Measurements from ENCODE around the gene FGD4. TPM values are rescaled to one million over a fixed set of nuclear protein-coding genes. Genes with fewer than 3 reads are reported as not detected.
"Not testable (repeated sequence)": the region's sequence is repeated elsewhere in the genome, so short reads cannot be mapped to it uniquely, and the experiment has no call there.

Gene FGD4
- total and polyA plus RNA-seq, 8 donors = 5.5 to 138 (median 80.8) TPM

DNA sequence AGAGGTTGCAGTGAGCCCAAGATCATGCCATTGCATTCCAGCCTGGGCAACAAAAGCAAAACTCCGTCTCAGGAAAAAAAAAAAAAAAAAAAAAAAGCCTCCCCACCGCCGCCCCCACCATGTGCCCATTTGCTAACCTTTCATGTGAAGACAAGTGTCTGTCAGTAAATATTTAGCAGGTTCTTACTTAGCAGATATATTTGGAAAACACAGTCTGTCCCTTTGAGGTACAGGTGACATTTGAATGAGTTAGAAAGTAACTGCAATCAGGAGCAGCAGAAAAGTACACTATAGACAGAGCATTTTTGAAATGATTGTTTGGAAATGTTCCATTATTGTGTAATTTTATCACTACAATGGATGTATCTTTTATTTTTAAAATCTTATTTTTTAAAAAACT is 119.7 kb downstream of the FGD4 start:
- 44 to 68% (median 60%) methylated on average over 3 of the region's 3 CpGs for WGBS, 5 donors
- TF ChIP-seq POLR2A (IDR thresholded peaks at IDR 0.05) (no peak), POLR2AphosphoS5 (IDR thresholded peaks at IDR 0.05) (no peak), EP300 (IDR thresholded peaks at IDR 0.05) (no peak)
- TF ChIP-seq, protein P1, sequence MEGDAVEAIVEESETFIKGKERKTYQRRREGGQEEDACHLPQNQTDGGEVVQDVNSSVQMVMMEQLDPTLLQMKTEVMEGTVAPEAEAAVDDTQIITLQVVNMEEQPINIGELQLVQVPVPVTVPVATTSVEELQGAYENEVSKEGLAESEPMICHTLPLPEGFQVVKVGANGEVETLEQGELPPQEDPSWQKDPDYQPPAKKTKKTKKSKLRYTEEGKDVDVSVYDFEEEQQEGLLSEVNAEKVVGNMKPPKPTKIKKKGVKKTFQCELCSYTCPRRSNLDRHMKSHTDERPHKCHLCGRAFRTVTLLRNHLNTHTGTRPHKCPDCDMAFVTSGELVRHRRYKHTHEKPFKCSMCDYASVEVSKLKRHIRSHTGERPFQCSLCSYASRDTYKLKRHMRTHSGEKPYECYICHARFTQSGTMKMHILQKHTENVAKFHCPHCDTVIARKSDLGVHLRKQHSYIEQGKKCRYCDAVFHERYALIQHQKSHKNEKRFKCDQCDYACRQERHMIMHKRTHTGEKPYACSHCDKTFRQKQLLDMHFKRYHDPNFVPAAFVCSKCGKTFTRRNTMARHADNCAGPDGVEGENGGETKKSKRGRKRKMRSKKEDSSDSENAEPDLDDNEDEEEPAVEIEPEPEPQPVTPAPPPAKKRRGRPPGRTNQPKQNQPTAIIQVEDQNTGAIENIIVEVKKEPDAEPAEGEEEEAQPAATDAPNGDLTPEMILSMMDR (IDR thresholded peaks at IDR 0.05) = no peak
- Histone ChIP-seq H3K27ac (peak overlapping the region in 1 of 5 donors; percentile 30), H3K4me1 (peaks cover 17 to 70% (median 49%) of the 10 kb centered on the region in 4 donors), H3K27me3 (no peaks in the 10 kb centered on the region), H3K4me3 (no peak overlapping the region), H3K9me3 (no peaks in the 10 kb centered on the region), H3K36me3 (no peaks in the 10 kb centered on the region)
- intact Hi-C loops (cut with DNase I; ENCODE audit: low total_unique reads) = no loop called here
- DNase-seq = no peak

DNA sequence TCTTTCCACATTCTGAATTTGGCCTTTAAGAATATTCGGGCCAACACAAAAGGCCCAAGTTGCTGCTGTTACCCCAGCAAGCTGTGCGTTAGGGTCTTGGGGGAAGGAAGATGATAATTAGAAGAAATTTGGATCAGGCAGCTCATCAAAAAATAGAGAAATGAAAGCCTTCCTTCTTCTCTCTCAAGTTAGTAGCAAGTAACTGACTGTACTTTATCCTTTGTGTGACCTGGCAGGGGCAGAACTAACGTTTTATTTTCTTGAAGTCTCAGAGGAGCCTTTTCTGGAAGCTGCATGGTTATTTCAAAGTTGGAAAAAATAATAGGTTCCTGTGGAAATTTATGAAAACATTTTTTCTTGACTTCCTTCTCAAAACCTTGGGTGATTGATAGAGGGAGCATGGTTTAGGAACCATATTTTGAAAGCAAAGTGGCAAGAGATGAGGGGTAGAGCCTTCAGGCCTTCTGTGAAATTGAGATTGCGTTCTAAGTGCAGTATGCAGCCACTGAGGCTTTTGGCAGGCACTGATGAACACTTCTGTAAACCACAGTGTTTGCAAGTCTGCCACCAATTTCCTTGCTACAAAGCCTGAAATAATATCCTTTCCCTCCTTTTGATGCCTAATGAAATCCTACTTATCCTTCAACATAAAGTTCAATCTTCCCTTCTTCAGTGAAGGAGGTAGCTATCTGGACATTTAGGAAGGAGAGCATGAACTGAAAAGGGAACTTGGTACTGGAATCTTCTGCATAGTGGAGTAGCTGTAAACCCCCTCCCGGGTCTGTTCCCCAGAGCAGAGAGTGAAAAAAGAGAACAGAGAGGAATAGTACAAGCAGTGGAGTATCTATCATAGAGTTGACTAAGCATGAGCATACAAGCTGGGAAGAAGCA is 123.2 kb downstream of the FGD4 start:
- H3K27me3 ChIP-seq = no peaks in the 10 kb centered on the region
- intact Hi-C loops (cut with DNase I; ENCODE audit: low total_unique reads) = no loop called here
- no peaks in the 10 kb centered on the region for H3K36me3 ChIP-seq
- no peak for TF ChIP-seq EP300 (IDR thresholded peaks at IDR 0.05)
- no peak for TF ChIP-seq POLR2AphosphoS5 (IDR thresholded peaks at IDR 0.05)
- TF ChIP-seq, protein P1 (IDR thresholded peaks at IDR 0.05) = no peak
- no peak for TF ChIP-seq POLR2A (IDR thresholded peaks at IDR 0.05)
- H3K4me3 ChIP-seq = no peak overlapping the region
- no peak for DNase-seq
- H3K4me1 ChIP-seq = peaks cover 12 to 44% (median 31%) of the 10 kb centered on the region in 4 donors
- WGBS, 5 donors = 34 to 44% (median 35%) methylated on average over 5 of the region's 5 CpGs
- H3K9me3 ChIP-seq = no peaks in the 10 kb centered on the region
- H3K27ac ChIP-seq = peak overlapping the region in 4 of 5 donors; percentile 38 to 80 (median 52)

DNA sequence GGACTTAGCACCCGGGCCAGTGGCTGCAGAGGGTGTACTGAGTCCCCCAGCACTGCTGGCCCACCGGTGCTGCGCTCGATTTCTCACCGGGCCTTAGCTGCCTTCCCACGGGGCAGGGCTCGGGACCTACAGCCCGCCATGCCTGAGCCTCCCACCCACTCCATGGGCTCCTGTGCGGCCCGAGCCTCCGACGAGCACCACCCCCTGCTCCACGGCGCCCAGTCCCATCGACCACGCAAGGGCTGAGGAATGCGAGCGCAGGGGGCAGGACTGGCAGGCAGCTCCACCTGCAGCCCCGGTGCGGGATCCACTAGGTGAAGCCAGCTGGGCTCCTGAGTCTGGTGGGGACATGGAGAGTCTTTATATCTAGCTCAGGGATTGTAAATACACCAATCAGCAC is 126.4 kb downstream of the FGD4 start:
- peaks cover 12 to 46% (median 28%) of the 10 kb centered on the region in 4 donors for H3K4me1 ChIP-seq
- WGBS, 5 donors = 87 to 93% (median 91%) methylated on average over 2 to 20 of the region's 20 CpGs
- H3K36me3 ChIP-seq; intact Hi-C loops (cut with DNase I; ENCODE audit: low total_unique reads); H3K27me3 ChIP-seq; DNase-seq; H3K9me3 ChIP-seq; H3K27ac ChIP-seq; H3K4me3 ChIP-seq: not testable (repeated sequence)

DNA sequence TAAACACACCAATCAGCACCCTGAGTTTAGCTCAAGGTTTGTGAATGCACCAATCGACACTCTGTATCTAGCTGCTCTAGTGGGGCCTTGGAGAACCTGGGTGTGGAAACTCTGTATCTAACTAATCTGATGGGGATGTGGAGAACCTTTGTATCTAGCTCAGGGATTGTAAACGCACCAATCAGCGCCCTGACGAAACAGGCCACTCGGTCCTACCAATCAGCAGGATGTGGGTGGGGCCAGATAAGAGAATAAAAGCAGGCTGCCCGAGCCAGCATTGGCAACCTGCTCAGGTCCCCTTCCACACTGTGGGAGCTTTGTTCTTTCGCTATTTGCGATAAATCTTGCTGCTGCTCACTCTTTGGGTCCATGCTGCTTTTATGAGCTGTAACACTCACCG is 127.0 kb downstream of the FGD4 start:
- intact Hi-C loops (cut with DNase I; ENCODE audit: low total_unique reads); H3K27me3 ChIP-seq; H3K4me3 ChIP-seq; DNase-seq; H3K36me3 ChIP-seq; H3K9me3 ChIP-seq: not testable (repeated sequence)
- peaks cover 12 to 45% (median 26%) of the 10 kb centered on the region in 4 donors for H3K4me1 ChIP-seq
- peak overlapping the region in 1 of 5 donors; percentile 47 for H3K27ac ChIP-seq
- WGBS, 5 donors = 40 to 84% (median 51%) methylated on average over 5 to 9 of the region's 9 CpGs

DNA sequence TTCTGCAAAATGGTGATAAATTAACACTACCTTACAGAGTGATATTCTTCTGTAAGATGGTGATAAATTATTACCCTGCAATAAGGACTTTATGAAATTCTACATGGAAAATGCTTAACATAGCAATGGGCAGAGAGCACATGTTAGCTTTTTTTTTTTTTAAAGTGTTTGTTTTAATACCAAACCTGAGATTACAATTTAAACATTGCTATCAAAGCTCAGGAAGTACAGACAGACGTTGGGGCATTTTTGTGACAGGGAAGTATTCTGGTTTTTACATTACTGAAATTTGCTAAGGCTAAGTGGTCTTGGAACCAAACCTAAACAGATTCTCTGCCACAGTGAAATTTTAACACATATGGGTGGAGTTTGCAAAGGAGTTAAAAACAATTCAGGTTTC is 133.1 kb downstream of the FGD4 start:
- Histone ChIP-seq H3K4me3 (no peak overlapping the region), H3K27me3 (no peaks in the 10 kb centered on the region), H3K4me1 (peaks cover 39 to 79% (median 55%) of the 10 kb centered on the region in 4 donors), H3K27ac (peak overlapping the region in 4 of 5 donors; percentile 78 to 89 (median 83)), H3K36me3 (no peaks in the 10 kb centered on the region), H3K9me3 (no peaks in the 10 kb centered on the region)
- WGBS, 5 donors = 6 to 32% (median 14%) methylated on average over 1 of the region's 1 CpG
- peak in 1 of 3 donors; percentile 8 for TF ChIP-seq POLR2AphosphoS5 (IDR thresholded peaks at IDR 0.05)
- TF ChIP-seq POLR2A (IDR thresholded peaks at IDR 0.05) = no peak
- TF ChIP-seq EP300 (IDR thresholded peaks at IDR 0.05) = no peak
- TF ChIP-seq, protein P1 (IDR thresholded peaks at IDR 0.05) = no peak
- intact Hi-C loops (cut with DNase I; ENCODE audit: low total_unique reads) = no loop called here
- no peak for DNase-seq
